ENCODE results near the gene SUSD6.

DNA sequence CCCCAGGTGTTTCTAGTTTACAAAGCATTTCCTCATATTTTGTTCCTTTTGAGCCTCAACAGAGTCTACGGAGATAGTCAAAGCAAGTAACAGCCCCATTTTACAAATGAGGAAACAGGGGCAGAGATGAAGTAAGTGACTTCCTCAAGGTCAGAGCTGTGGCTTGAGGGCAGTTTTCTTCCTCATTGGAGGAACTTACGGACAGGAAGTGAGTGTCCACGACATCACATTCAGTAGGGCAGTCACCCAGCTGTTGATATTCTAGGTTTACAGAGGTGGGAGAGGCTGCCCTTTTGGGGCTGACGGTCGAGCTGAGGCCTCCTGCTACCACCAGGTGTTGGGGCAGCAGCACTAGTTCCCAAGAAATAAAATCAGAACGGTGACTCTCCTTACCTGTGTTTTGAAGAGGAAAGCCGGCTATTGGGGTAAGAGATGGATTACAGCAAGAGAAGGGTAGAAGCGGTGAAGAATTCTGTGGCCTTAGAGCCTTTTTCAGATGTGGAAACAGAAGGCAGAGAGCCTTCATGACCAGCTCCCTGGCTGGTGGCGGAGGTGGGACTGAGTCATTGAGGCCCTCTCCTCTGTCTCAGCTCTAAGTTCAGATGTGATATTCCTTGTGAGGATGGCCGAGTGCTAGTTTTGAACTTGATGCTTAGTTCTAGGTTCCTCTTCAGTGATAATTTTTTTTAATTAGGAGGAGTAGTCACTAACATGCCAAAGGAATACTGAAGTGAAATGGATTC is 41.7 kb downstream of the SUSD6 start:
- TF ChIP-seq, protein P1, sequence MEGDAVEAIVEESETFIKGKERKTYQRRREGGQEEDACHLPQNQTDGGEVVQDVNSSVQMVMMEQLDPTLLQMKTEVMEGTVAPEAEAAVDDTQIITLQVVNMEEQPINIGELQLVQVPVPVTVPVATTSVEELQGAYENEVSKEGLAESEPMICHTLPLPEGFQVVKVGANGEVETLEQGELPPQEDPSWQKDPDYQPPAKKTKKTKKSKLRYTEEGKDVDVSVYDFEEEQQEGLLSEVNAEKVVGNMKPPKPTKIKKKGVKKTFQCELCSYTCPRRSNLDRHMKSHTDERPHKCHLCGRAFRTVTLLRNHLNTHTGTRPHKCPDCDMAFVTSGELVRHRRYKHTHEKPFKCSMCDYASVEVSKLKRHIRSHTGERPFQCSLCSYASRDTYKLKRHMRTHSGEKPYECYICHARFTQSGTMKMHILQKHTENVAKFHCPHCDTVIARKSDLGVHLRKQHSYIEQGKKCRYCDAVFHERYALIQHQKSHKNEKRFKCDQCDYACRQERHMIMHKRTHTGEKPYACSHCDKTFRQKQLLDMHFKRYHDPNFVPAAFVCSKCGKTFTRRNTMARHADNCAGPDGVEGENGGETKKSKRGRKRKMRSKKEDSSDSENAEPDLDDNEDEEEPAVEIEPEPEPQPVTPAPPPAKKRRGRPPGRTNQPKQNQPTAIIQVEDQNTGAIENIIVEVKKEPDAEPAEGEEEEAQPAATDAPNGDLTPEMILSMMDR (IDR thresholded peaks at IDR 0.05) = no peak
- TF ChIP-seq POLR2A (IDR thresholded peaks at IDR 0.05) = no peak
